GM12873 (cell line): ENCODE data around the gene GOLT1B.

Source experiments
- TF ChIP-seq, protein P1 (sequence below): IDR thresholded peaks from 2 replicates; pipeline ENCODE4 v1.5.1; 2012; ENCODE audit warnings: low read depth, mild to moderate bottlenecking, moderate library complexity, low read length, control low read depth; ENCODE audit not compliant: insufficient read depth; ENCODE audit errors: missing control alignments

GOLT1B gene

DNA sequence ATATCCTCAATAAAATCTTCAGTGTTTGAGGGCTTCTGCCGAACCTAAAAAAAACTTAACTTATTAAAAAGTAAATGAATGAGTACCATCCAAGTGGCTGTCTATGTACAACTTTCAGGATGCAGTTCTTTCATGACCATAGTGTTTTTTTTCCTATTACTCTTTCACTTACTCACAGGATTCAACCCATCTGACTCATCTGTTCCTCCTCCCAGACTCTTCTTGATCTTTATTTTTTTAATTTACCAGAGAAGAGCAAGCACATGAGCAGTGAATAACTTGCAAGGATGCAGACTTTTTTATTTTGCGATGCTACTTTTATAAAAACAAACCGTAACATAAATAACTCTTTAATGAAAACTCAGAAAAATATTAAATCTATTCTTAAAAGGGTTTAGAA is 24.6 kb upstream of the GOLT1B start:
- TF ChIP-seq, protein P1, sequence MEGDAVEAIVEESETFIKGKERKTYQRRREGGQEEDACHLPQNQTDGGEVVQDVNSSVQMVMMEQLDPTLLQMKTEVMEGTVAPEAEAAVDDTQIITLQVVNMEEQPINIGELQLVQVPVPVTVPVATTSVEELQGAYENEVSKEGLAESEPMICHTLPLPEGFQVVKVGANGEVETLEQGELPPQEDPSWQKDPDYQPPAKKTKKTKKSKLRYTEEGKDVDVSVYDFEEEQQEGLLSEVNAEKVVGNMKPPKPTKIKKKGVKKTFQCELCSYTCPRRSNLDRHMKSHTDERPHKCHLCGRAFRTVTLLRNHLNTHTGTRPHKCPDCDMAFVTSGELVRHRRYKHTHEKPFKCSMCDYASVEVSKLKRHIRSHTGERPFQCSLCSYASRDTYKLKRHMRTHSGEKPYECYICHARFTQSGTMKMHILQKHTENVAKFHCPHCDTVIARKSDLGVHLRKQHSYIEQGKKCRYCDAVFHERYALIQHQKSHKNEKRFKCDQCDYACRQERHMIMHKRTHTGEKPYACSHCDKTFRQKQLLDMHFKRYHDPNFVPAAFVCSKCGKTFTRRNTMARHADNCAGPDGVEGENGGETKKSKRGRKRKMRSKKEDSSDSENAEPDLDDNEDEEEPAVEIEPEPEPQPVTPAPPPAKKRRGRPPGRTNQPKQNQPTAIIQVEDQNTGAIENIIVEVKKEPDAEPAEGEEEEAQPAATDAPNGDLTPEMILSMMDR, result no peak

DNA sequence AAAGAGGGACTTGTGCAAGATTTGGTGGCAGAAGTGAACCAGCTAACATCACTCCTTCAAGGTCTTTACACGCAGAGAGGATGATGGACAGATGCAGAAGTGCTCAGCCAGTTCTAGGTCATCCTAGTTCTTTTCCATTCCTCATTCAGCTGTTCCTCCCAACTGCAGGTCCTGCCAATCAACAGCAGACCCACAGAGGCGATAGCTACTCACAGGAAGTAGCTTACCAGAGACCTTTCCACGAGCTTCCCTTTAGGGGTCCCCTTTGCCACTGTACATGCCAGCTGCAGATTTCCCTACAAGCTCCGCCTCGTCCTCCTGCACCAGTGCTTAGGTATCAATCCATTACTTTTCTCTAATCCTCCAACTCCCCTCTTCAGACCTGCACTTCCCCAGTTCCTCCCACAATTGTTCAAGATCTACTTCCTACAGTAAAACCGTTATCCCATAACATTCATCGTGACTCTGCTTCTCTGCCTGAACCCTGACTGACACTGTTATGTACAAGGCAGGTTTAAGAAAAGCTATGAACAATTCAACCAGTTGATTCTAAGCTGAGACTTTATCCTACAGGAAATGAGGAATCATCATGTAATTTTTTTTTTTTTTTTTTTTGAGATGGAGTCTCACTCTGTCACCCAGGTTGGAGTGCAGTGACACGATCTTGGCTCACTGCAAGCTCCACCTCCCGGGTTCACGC is 22.7 kb upstream of the GOLT1B start:
- TF ChIP-seq, protein P1, result no peak

DNA sequence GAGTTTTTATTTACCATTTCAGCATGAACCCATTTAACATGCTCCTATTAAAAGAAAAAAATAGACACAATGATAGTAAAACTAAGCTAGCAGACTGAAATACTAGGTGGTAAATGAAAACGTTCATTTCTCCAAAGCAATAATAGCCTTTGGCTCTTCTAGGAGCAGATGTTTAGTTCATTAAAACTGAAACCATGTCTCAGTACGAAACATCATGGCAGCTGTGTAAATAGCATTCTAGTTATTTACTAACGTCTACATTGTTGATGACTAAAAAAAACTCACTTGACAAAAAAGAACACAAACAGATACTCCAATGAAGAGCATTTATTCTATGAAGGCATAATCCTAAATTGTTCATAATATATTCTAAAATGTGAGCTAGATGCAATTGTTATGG is 18.1 kb upstream of the GOLT1B start:
- TF ChIP-seq, protein P1, result no peak

DNA sequence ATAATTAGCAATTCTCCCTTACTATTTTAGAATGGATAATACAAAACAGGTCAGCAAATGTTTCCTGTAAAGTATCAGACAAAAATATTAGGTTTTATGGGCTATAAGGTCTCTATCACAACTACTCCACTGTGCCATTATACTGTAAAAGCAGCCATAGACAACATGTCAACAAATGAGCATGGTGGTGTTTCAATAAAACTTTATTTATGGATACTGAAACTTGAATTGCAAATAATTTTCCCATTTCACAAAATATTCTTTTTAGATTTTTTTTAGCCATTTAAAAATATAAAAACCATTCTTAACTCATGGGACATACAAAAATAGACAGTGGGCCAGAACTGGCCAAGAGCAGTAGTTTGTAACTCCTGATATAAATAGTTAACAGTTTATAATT is 15.6 kb upstream of the GOLT1B start:
- TF ChIP-seq, protein P1, result no peak

DNA sequence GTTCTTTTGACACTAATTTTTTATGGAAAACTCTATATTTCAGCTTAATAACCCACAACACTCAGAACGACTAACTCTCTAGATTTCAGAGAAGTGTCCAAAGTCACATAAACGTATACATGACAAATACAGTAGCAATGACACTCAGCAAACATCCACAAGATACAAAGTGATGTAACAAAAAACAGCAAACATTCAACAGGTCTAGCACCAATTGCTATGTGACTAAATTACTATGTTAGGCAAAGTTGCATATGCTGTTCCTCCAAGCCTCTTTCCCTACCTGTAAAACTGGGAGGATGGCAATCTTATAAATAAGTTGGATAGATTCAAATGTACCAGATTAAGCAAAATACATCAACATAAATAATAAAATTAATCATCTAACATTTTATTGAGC is 1.8 kb upstream of the GOLT1B start:
- TF ChIP-seq, protein P1, result no peak

DNA sequence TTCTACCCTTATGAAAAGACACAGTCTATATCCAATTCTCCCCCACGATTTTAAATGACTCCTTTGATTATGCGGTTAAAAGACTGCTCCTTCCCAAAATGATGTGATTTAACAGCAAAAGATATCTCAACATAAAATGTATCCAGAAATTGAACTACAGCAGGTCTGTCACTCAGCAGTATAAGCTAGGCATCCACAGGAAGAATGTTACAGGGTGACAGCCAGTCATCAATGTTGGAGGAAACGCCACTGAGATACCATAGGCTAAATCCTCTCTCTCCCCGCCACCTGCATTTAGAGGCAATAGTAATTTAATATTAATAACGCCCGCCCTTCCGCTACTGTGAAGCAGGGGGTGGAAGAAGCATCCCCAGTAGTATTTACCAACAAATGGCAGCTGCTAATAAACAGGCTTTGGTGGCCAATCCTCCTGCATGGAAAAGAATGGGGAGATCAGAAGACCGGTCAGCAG is 767 bp upstream of the GOLT1B start:
- TF ChIP-seq, protein P1, result no peak

DNA sequence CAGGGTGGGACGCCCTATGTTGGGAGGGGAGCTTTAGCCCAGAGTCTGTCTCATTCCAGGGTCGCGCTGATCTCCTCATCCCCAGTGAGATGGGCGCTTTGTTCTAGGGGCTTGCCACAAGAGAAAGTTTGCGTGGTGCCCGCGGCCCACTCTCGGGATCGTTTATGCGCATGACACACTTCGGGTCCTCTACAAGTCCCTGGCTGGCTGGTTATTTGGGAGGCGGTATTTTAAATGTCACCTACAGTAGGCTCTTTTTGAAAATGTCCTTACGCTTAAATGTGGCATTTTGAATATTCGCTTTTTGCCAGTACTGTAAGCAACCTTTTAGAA is 541 bp downstream of the GOLT1B start:
- TF ChIP-seq, protein P1, result no peak
